A549 treated with AZD9567 at 1 μM for 4 hours (cell line): ENCODE results near the gene DEFB125. TPM values are rescaled to one million over a fixed set of nuclear protein-coding genes. Genes with fewer than 3 reads are reported as not detected.

Experiments
- total RNA-seq: library from RNA; stranded (reverse); fragments of 200-300 nt; extraction: Qiagen RNA extraction; gene quantifications from 5 replicates; pipeline ENCODE4 v1.2.3, GENCODE V29; 2022; ENCODE audit not compliant: insufficient read depth

The DEFB125 gene, protein sequence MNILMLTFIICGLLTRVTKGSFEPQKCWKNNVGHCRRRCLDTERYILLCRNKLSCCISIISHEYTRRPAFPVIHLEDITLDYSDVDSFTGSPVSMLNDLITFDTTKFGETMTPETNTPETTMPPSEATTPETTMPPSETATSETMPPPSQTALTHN
- not detected in 5 replicates for total RNA-seq

DNA sequence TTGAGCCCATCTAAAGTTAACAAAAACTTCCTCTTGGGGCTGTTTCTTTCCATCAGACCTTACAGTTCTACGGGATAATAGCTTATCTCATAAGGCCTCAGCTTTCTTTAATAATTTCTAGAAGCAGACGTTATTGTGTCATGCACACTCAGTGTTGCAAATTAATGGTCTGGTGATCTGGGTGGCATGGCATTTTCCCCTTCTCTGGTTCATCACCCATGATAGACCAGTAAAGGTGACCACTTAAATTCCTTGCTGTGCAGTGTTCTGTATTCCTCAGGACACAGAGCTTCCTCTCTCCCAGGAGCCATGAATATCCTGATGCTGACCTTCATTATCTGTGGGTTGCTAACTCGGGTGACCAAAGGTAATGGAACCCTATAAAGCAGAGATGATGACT lies at the start of gene DEFB125:
TSS of gene DEFB125 (plus strand) at position 272 of the 400 bp plus-strand sequence. CDS start at position 310, 38 bp downstream.

DNA sequence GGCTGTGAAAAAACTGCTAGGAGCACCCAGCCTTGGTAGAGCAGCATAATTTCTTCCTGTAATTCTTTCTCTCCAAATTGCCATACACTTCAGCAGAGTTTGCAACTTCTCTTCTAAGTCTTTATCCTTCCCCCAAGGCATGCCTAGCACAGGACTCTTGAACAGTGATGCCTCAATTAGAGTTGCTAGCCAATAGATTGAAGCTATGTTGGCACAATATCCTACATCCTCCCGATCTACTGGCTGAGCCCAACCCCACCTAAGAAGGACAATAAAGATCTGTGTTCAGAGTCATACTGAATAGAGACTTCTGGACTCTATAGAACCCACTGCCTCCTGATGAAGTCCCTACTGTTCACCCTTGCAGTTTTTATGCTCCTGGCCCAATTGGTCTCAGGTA lies 54.8 kb downstream of the DEFB125 start, which contains the start of gene DEFB126:
TSS of gene DEFB126 (plus strand) at position 301 of the 400 bp plus-strand sequence. CDS start at position 340, 39 bp downstream.

Other genes with a start within 250 kb of the DEFB125 start
- gene DEFB126, start 54.9 kb downstream of the DEFB125 start, total RNA-seq: not detected in 5 replicates
- gene DEFB127, start 69.8 kb downstream of the DEFB125 start, total RNA-seq: not detected in 5 replicates
- gene DEFB128, start 102.0 kb downstream of the DEFB125 start, total RNA-seq: not detected in 5 replicates
- not detected in 5 replicates for gene DEFB129, start 139.6 kb downstream of the DEFB125 start, total RNA-seq
- not detected in 5 replicates for gene DEFB132, start 170.1 kb downstream of the DEFB125 start, total RNA-seq
- 5.8 to 11.7 TPM (median 11.3 TPM) in 5 replicates for gene C20orf96, start 203.1 kb downstream of the DEFB125 start, total RNA-seq
- gene ZCCHC3, start 209.9 kb downstream of the DEFB125 start, total RNA-seq: 19.0 to 23.4 TPM (median 23.2 TPM) in 5 replicates
- gene SOX12, start 237.9 kb downstream of the DEFB125 start, total RNA-seq: 15.3 to 25.9 TPM (median 23.7 TPM) in 5 replicates